HuH-7.5 (cell line): ENCODE measurements around the gene SHFL.

Source experiments
- DNase-seq: peaks from one replicate; pipeline ENCODE4 v3.0.0; 2011; ENCODE audit warnings: low spot score

The SHFL gene

DNA sequence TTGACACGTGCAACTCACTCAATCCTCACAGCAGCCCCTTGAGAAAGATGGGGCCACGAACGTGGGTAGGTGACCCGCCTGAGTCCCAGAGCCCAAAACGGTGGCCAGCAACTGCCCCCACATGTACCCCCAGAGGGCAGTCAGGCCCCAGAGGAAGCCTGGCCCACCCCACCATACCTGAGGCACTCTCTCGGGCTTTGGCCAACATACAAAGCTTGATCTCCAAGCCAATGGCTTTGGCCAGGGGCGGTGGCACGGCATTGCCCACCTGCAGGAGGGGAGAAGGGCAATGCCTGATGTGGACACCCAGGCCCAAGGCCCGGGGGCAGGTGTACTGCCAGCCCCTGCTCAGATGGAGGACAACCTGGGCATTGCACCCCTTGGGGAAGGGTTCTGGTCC lies 47.9 kb downstream of the SHFL start:
- DNase-seq = no peak

DNA sequence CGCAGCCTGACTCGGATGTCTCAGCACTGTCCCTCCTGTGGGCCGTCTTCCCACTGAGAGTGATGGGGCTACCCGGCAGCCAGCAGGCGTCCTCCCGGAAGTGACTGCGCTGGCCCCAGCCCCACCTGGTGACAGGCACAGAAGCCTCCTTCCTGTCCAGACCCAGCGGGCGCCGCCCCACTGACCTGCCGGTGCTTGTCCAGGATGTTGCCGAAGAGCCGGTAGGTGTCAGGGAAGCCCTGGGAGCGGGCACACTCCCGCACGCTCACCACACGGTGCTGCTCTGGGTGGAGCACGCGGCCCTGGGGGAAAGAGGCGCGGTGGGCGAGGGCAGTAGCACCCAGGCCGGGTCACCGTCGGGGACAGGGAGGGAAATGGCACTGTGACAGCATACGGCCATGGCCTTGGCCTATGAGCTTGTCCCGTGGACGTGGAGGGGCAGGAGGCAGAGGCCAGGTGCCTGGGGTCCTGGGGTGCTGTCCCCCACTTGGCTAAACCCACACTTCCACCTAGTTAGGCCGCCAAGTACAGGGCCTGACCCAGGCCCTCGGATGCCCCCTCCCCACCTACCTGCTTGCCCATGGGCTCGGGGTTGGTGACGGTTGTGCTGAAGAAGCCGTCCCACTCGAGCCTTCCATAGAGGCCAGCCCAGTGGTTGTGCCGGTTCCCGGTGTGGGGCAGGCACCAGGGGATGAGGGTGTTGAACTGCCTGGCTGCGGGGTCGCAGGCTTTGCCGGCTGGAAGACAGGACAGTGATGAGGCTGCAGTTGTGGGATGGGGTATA lies 49.6 kb downstream of the SHFL start:
- DNase-seq = no peak

DNA sequence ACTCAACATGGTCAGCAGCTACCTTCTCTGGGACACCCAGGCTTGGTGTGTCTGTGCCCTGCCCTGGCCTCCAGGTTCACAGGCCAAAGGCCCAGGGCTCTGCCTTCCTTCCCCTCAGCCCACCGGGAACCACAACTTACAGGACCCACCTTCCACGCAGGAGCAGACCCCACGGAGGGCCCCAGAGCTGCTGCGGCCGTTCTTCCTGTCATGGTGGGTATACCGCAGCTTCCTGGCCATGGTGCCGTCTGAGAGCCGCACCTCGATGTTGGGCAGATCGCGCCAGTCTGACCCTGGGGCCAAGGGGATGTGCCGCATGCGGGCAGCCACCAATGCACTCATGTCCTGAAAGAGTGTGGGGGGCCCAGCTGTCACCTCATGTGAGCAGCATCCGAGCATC lies 50.8 kb downstream of the SHFL start:
- DNase-seq = no peak

DNA sequence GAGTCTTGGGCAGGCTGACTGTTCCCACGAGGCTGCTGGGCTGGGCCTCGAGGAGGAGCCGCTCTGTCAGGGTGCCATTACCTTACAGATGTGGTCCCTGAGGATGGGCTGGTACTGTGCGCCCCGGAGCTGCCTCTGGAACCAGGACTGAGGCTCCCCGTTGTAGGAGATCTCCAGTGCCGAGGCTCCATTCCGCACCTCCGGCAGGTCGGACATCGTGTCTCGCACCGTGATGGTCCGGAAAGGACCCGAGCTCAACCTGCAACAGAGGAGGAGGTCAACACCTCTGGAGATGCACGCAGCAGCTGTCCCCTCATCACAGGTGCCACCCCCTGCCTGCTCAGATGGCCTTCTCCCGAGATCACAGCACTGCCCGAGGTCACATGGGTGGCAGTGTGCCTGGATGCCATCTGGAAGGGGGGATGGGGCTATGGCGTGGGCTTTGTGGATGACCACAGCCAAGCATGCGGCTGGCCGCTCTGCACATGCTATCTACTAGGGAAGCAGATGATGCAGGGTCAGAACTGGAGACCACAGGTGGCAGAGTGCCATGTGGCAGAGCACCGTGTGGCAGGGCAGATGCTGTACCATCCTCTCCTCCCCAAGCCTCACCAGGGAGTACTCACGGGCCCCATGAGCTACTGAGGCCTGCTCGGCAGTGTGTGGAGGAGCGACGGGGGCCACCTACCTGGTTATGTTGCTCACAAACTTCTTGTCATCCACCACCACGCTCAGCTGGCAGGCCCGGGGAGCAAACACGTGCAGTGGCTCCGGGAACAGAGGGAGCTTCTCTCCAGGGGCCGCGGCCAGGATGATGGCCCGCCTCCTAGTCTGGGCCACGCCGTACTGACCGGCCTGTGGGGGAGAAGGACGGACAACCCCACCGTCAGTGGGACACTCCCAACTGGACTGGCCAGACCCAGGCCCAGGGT lies 51.9 kb downstream of the SHFL start:
- no peak for DNase-seq

DNA sequence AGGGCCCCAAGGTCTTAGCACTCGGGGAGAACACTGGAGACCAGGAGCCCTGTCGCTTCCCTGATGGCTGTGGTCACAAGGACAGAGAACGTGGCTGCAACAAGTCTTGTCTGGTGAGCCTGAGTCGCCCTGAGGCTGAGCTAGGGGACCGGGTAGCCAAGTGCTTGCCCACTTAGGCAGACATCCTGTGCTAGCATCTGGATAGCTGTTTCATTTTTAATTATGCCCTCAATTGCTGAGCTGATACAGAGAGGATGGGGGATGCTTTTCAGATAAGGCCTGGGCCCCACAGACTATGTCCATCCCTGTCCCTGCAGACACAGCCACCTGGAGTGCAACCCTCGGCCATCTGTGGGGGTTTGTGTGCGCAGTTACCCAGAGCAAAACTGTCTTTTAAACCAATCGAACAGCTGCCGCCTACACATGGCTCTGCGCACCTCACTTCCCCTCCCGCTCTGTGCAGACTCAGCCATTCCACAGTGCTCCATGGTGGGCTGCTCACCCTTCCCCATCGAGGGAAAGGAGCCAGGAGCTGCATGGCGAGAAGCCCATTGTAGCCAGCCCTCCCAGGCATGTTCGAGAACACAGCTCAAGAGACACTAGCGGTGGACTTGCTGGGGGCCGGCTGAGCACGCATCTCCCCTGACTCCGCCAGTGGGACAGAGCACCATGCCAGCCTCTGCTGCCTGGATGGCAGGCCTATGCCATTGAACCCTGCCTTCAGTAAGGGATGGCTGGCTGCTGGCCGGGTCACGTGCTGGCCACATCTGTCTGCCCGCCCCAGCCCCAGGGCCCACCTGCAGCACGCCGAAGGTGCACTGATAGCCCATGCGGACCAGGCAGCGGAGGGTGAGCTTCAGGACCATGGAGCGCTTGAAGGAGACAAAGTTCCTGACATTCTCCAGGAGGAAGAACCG lies 53.0 kb downstream of the SHFL start:
- no peak for DNase-seq

DNA sequence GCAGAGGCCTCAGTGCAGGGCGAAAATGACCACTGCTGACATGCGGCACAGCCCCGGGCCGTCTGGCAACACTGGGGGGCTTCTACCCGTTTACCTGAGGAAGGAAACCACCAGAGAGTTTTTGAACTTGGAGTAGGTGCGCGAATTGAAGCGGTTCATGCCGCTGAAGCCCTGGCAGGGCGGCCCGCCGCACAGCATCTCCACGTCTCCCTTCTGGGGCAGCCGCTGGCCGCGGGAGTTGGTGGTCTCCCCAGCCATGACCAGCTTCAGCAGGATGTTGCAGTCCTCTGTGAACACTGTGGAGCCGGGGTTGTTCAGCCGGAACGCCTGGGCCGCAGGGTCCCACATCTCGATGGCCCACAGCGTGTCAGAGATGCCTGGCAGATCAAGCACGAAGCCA lies 53.8 kb downstream of the SHFL start:
- no peak for DNase-seq

DNA sequence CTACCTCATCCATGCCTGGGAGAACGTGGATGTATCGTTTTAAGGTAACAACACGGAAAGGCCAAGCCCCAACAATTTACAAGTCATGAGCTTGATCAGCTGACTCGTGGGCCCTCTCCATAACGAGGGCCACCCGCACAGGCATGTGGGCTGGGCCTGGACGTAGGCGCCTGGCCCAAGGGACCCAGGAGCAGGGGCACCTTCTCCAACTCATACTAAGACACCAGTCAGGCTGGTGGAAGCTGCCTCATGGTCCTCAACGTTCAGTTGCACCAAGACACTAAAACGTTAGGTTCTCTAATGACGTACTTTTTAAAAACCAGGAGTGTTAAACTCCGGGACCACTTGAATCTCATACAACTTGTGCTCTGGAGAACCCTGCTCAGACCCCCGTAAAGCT lies 55.4 kb downstream of the SHFL start:
- no peak for DNase-seq

DNA sequence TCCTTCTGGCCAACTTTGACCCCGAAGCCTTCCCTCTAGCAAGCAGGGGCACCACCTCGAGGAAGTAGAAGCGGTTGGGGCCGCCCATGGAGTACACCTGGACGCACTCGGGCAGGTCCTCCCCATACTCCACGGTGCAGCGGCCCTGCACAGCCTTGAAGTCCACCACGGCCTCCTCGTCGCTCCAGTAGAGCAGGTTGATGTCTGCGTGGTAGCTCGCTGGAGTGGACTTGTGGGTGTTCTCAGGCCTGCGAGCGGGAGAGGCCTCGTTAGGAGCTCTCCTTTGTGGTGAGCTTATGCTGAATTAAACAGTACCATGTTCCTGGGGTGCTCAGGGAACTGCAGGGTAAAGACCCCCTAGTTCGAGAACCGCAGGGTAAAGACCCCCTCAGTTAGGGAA lies 55.9 kb downstream of the SHFL start:
- DNase-seq = no peak
